Breast epithelium (tissue), 4 donors: Measurements from ENCODE around the gene CD44. TPM values are rescaled to one million over a fixed set of nuclear protein-coding genes. Genes with fewer than 3 reads are reported as not detected.

Experiments
- DNase-seq, 2 donors: peaks; one replicate each; pipeline ENCODE4 v3.0.0-alpha.2; 2019; ENCODE audit warnings: low spot score in 2 of 2
- H3K27ac ChIP-seq, 2 donors: fragments of 200-600 bp; sonication (generic) in 1 of 2; one replicate each; pipeline ENCODE4 v1.5.1; 2016 to 2019; ENCODE audit warnings: mild to moderate bottlenecking in 1 of 2
- H3K27me3 ChIP-seq, 2 donors: fragments of 200-600 bp; sonication (generic) in 1 of 2; one replicate each; pipeline versions ENCODE4 v1.5.1 to v1.6.0; 2017 to 2019; ENCODE audit warnings: control low read depth in 1 of 2, mild to moderate bottlenecking in 1 of 2
- H3K36me3 ChIP-seq: fragments of 200-600 bp; one replicate; pipeline ENCODE4 v1.5.1; 2019
- H3K4me1 ChIP-seq, 2 donors: fragments of 200-600 bp; sonication (generic); one replicate each; pipeline ENCODE4 v1.5.1; 2016 to 2019; ENCODE audit warnings: control low read depth in 1 of 2
- H3K4me3 ChIP-seq, 3 donors: fragments of 200-600 bp; sonication (generic); 1 replicate in 2 of 3; 2 replicates in 1 of 3; pipeline ENCODE4 v1.5.1; 2016 to 2019; ENCODE audit warnings: mild to moderate bottlenecking in 3 of 3, moderate library complexity in 2 of 3
- H3K9me3 ChIP-seq, 2 donors: fragments of 200-600 bp; sonication (generic) in 1 of 2; one replicate each; pipeline ENCODE4 v1.5.1; 2016 to 2019; ENCODE audit warnings: control low read depth in 1 of 2
- POLR2A ChIP-seq: fragments of 450-650 bp; IDR thresholded peaks from one replicate; pipeline ENCODE4 v1.6.1; 2016; ENCODE audit warnings: antibody characterized with exemption, mild to moderate bottlenecking, moderate library complexity
- POLR2AphosphoS5 ChIP-seq, 3 donors: sonication (generic); formaldehyde crosslinking; IDR thresholded peaks; one replicate each; pipeline ENCODE4 v1.6.1; 2017; ENCODE audit warnings: antibody characterized with exemption in 3 of 3
- intact Hi-C: fragments of 100-400 bp; cut with DNase I; formaldehyde crosslinking; loops from one replicate; pipeline ENCODE4 v1.15.1; 2023; ENCODE audit warnings: low total_unique reads
- total RNA-seq, 3 donors: library from RNA; depleted of rRNA; stranded (reverse); fragments of >200 nt; gene quantifications; one replicate each; pipeline ENCODE4 v1.1.0, GENCODE V29; 2016
- TF ChIP-seq, protein P1 (sequence below), 3 donors: fragments of 450-650 bp; IDR thresholded peaks; one replicate each; pipeline ENCODE4 v1.5.1; 2016 to 2017; ENCODE audit warnings: antibody characterized with exemption in 3 of 3, mild to moderate bottlenecking in 3 of 3, moderate library complexity in 3 of 3

Gene CD44
- total RNA-seq, 3 donors from 2014 or later = 255 to 348 (median 269) TPM

DNA sequence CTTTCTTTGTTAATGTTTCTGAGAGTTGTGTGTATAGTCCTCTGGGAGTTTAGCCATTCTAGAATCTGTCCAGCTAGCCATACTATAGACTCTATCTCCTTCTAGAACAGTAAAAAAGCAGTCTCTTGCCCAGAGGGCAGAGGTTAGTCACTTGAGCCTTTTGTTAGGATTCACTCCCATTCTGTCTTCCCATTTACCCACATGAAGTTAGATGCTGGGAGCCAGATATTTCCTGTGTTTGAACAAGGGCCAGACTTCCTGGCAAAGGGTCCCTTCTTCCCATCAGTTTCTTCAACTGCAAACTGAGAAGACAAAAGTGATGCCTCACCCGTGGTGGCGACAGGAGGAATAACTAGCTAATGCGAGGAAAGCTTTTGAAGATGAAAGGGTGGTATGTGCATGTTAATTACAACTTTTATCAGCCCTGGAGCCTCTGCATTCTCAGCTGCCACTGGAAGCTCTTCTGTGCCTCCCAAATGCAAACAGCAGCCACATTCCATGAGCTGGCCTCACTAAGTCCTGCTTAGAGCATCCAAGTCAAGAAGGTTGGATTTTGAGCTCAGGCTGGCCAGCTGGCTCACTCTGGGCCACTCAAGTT is 12.8 kb downstream of the CD44 start:
- H3K4me1 ChIP-seq = no peaks in the 10 kb centered on the region
- H3K27me3 ChIP-seq = no peaks in the 10 kb centered on the region
- H3K27ac ChIP-seq = peak overlapping the region; percentile 36 to 49
- TF ChIP-seq POLR2A (no peak), POLR2AphosphoS5 (IDR thresholded peaks at IDR 0.05) (no peak)
- TF ChIP-seq, protein P1, sequence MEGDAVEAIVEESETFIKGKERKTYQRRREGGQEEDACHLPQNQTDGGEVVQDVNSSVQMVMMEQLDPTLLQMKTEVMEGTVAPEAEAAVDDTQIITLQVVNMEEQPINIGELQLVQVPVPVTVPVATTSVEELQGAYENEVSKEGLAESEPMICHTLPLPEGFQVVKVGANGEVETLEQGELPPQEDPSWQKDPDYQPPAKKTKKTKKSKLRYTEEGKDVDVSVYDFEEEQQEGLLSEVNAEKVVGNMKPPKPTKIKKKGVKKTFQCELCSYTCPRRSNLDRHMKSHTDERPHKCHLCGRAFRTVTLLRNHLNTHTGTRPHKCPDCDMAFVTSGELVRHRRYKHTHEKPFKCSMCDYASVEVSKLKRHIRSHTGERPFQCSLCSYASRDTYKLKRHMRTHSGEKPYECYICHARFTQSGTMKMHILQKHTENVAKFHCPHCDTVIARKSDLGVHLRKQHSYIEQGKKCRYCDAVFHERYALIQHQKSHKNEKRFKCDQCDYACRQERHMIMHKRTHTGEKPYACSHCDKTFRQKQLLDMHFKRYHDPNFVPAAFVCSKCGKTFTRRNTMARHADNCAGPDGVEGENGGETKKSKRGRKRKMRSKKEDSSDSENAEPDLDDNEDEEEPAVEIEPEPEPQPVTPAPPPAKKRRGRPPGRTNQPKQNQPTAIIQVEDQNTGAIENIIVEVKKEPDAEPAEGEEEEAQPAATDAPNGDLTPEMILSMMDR (IDR thresholded peaks at IDR 0.05) = no peak
- no peaks in the 10 kb centered on the region for H3K36me3 ChIP-seq
- no peaks in the 10 kb centered on the region for H3K9me3 ChIP-seq
- intact Hi-C loops = no loop called here
- no peak for DNase-seq
- H3K4me3 ChIP-seq = no peak overlapping the region

DNA sequence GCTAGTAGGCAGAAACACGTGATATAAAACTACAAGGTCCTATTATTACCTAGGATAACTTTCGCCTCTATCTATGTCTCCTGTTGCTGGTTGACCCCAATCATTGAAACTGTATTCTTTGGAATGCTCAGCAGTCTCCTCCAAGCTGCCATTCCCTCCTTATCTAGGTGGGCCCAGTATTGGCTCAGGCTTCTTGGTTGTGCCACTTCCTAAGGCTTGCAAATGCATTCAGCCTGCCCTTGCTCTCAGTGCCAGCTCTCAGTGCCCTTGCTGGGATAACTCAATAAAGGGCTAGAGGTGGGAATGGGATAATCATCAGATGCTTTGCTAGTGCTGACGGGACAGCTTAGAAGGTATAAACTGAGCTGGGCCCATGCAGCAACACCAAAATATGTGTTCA is 13.6 kb downstream of the CD44 start:
- no peaks in the 10 kb centered on the region for H3K4me1 ChIP-seq
- no peak for DNase-seq
- intact Hi-C loops = no loop called here
- H3K27ac ChIP-seq = peak overlapping the region in 1 of 2 donors; percentile 49
- no peaks in the 10 kb centered on the region for H3K27me3 ChIP-seq
- no peaks in the 10 kb centered on the region for H3K36me3 ChIP-seq
- no peak overlapping the region for H3K4me3 ChIP-seq
- TF ChIP-seq, protein P1 (IDR thresholded peaks at IDR 0.05) = no peak
- TF ChIP-seq POLR2AphosphoS5 (IDR thresholded peaks at IDR 0.05) = no peak
- no peak for TF ChIP-seq POLR2A
- H3K9me3 ChIP-seq = no peaks in the 10 kb centered on the region

DNA sequence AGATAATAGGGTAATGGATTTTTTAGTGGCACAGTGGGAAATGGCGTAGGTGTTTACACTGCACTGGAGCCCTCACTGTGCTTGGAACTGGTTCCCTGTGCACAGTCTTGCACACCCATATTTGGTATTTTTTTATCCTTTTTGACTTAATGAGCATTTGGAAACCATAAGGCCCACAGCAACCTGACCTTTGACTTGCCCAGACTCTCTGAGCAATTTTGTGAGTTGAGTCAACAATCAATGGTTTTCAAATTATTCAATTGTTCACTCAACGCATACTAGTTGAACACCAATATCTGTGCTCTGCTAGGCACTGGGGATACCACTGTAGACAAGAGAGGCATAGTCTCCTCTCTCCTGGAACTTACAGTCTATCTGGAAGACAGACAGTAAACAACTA is 14.3 kb downstream of the CD44 start:
- Histone ChIP-seq H3K4me3 (no peak overlapping the region), H3K4me1 (no peaks in the 10 kb centered on the region), H3K27me3 (no peaks in the 10 kb centered on the region), H3K27ac (peak overlapping the region in 1 of 2 donors; percentile 12), H3K9me3 (no peaks in the 10 kb centered on the region), H3K36me3 (no peaks in the 10 kb centered on the region)
- intact Hi-C loops = no loop called here
- DNase-seq = no peak
- TF ChIP-seq POLR2AphosphoS5 (IDR thresholded peaks at IDR 0.05) = no peak
- TF ChIP-seq, protein P1 (IDR thresholded peaks at IDR 0.05) = no peak
- no peak for TF ChIP-seq POLR2A

DNA sequence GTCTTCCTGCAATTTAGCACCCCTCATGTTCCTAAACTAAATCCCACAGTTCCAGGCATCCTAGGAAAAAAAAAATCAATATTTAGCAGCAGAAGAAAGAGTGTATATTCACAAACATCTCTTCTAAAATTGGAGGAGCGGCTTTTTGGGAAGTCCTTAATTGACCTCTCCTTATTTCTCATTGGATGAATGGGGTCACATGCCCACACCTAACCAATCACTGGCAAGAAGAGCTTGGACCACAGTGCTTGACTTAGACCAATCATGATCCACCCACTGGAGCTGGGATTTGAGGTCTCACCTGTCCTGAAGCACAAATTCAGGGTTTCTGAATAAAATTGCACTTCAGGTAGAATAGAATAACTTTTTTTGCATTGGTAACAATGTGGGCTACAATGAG is 16.0 kb downstream of the CD44 start:
- Histone ChIP-seq H3K9me3 (no peaks in the 10 kb centered on the region), H3K36me3 (no peaks in the 10 kb centered on the region), H3K4me3 (no peak overlapping the region), H3K27me3 (no peaks in the 10 kb centered on the region), H3K4me1 (no peaks in the 10 kb centered on the region), H3K27ac (no peak overlapping the region)
- intact Hi-C loops = no loop called here
- no peak for DNase-seq
- TF ChIP-seq POLR2AphosphoS5 (IDR thresholded peaks at IDR 0.05) = no peak
- TF ChIP-seq, protein P1 (IDR thresholded peaks at IDR 0.05) = no peak
- no peak for TF ChIP-seq POLR2A

DNA sequence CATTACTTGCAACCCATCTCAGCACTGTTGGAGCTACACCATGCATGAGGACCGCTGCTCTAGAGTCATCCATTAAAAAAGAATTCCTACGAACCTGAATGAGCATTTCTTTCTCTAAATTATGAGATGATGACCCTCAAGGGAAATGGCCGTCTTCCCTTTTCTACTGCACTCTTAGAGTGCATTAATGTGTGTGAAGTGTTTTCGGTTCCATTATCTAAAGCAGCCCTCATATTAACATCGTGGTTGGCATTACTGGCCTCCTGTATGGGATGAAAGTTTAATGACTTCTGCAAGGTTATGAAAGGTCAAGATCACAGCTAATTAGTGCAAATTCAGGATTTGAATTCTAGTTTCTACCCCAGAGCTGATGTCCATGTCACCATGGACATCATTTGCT is 16.7 kb downstream of the CD44 start:
- H3K27me3 ChIP-seq = no peaks in the 10 kb centered on the region
- peak overlapping the region in 1 of 2 donors; percentile 20 for H3K27ac ChIP-seq
- no peaks in the 10 kb centered on the region for H3K36me3 ChIP-seq
- H3K4me1 ChIP-seq = no peaks in the 10 kb centered on the region
- TF ChIP-seq POLR2AphosphoS5 (IDR thresholded peaks at IDR 0.05) (no peak), POLR2A (no peak)
- TF ChIP-seq, protein P1 (IDR thresholded peaks at IDR 0.05) = no peak
- no peak overlapping the region for H3K4me3 ChIP-seq
- no peak for DNase-seq
- no peaks in the 10 kb centered on the region for H3K9me3 ChIP-seq
- intact Hi-C loops = no loop called here
